Liver (tissue), 9 donors: ENCODE measurements around the gene MALT1. TPM values are rescaled to one million over a fixed set of nuclear protein-coding genes. Genes with fewer than 3 reads are reported as not detected.
"Not testable (repeated sequence)": the region's sequence is repeated elsewhere in the genome, so short reads cannot be mapped to it uniquely, and the experiment has no call there.

Experiments used
- DNase-seq: peaks from one replicate; pipeline ENCODE4 v3.0.0-alpha.2; 2017; ENCODE audit warnings: low spot score
- H3K27ac ChIP-seq, 2 donors: one replicate each; pipeline ENCODE4 v1.7.0; 2013; ENCODE audit warnings: inconsistent platforms in 2 of 2, low read length in 2 of 2, control low read depth in 1 of 2, low read depth in 1 of 2, mild to moderate bottlenecking in 1 of 2
- H3K27me3 ChIP-seq, 4 donors: one replicate each; pipeline versions ENCODE4 v1.6.1 to v1.7.0; 2013; ENCODE audit warnings: low read length in 3 of 4, inconsistent platforms in 1 of 4, mild to moderate bottlenecking in 1 of 4, moderate library complexity in 1 of 4; ENCODE audit not compliant: control insufficient read depth in 4 of 4, insufficient read depth in 4 of 4
- H3K36me3 ChIP-seq, 4 donors: one replicate each; pipeline versions ENCODE4 v1.6.1 to v1.7.0; 2013; ENCODE audit warnings: low read length in 3 of 4, mild to moderate bottlenecking in 3 of 4, low read depth in 1 of 4, moderate library complexity in 1 of 4; ENCODE audit not compliant: control insufficient read depth in 4 of 4, insufficient read depth in 3 of 4
- H3K4me1 ChIP-seq, 4 donors: one replicate each; pipeline versions ENCODE4 v1.6.1 to v1.7.0; 2013; ENCODE audit warnings: low read length in 3 of 4, mild to moderate bottlenecking in 3 of 4, moderate library complexity in 1 of 4; ENCODE audit not compliant: control insufficient read depth in 4 of 4, insufficient read depth in 4 of 4
- H3K4me3 ChIP-seq, 3 donors: one replicate each; pipeline versions ENCODE4 v1.6.1 to v1.7.0; 2013; ENCODE audit warnings: low read length in 3 of 3, control low read depth in 1 of 3, low read depth in 1 of 3, mild to moderate bottlenecking in 1 of 3
- H3K9ac ChIP-seq, 2 donors: one replicate each; pipeline ENCODE4 v1.7.0; 2013; ENCODE audit warnings: low read length in 2 of 2, mild to moderate bottlenecking in 2 of 2, moderate library complexity in 2 of 2, control low read depth in 1 of 2, low read depth in 1 of 2
- H3K9me3 ChIP-seq, 4 donors: one replicate each; pipeline versions ENCODE4 v1.6.1 to v1.7.0; 2013; ENCODE audit warnings: low read length in 3 of 4; ENCODE audit not compliant: control insufficient read depth in 4 of 4
- CTCF ChIP-seq: fragments of 150-350 bp; IDR thresholded peaks from 2 replicates; pipeline ENCODE4 v1.5.1; 2017; ENCODE audit warnings: improper control_type of control experiment, low read depth, low read length; ENCODE audit not compliant: missing input control
- FOXA1 ChIP-seq: IDR thresholded peaks from 2 replicates; pipeline ENCODE4 v1.6.1; 2016; ENCODE audit warnings: antibody characterized with exemption
- FOXA2 ChIP-seq: IDR thresholded peaks from 2 replicates; pipeline ENCODE4 v1.6.1; 2016; ENCODE audit warnings: antibody characterized with exemption
- GABPA ChIP-seq, 2 donors: IDR thresholded peaks in 1 of 2; conservative IDR thresholded peaks in 1 of 2; 2 replicates each; pipeline ENCODE4 v1.6.1; 2016; ENCODE audit warnings: antibody characterized with exemption in 2 of 2, mild to moderate bottlenecking in 1 of 2, moderate library complexity in 1 of 2
- HNF4G ChIP-seq: IDR thresholded peaks from 2 replicates; pipeline ENCODE4 v1.6.1; 2016; ENCODE audit warnings: antibody characterized with exemption
- JUND ChIP-seq, 2 donors: IDR thresholded peaks; 2 replicates each; pipeline ENCODE4 v1.6.1; 2016; ENCODE audit warnings: antibody characterized with exemption in 2 of 2
- MAX ChIP-seq: IDR thresholded peaks from 2 replicates; pipeline ENCODE4 v1.6.1; 2016; ENCODE audit warnings: antibody characterized with exemption
- NR2F2 ChIP-seq: IDR thresholded peaks from 2 replicates; pipeline ENCODE4 v1.6.1; 2016; ENCODE audit warnings: antibody characterized with exemption
- REST ChIP-seq: IDR thresholded peaks from 2 replicates; pipeline ENCODE4 v1.6.1; 2016; ENCODE audit warnings: antibody characterized with exemption, mild to moderate bottlenecking
- RXRA ChIP-seq, 2 donors: IDR thresholded peaks; 2 replicates each; pipeline ENCODE4 v1.6.1; 2017 to 2018; ENCODE audit warnings: antibody characterized with exemption in 2 of 2, mild to moderate bottlenecking in 1 of 2
- SP1 ChIP-seq: IDR thresholded peaks from 2 replicates; pipeline ENCODE4 v1.6.1; 2018; ENCODE audit warnings: antibody characterized with exemption, mild to moderate bottlenecking
- TAF1 ChIP-seq: conservative IDR thresholded peaks from 2 replicates; pipeline ENCODE4 v1.6.1; 2016; ENCODE audit warnings: antibody characterized with exemption, mild to moderate bottlenecking
- YY1 ChIP-seq: IDR thresholded peaks from 2 replicates; pipeline ENCODE4 v1.6.1; 2016; ENCODE audit warnings: antibody characterized with exemption, mild to moderate bottlenecking
- WGBS: extraction: QIAGEN DNeasy Blood & Tissue Kit; methylation state at CpG from one replicate; pipeline ENCODE4 v1.1.7; 2013; 5-methylcytosine and 5-hydroxymethylcytosine counted together
- polyA plus RNA-seq, 2 donors: library from polyadenylated mRNA; stranded (reverse) in 1 of 2; unstranded in 1 of 2; fragments of 200-250 nt in 1 of 2; fragments of >200 nt in 1 of 2; fragmentation: Nextera tagmentation in 1 of 2; extraction: Ambion mirVana in 1 of 2; gene quantifications; one replicate each; pipeline versions ENCODE4 v1.2.1 to v1.2.3, GENCODE V29; 2013 to 2015
- total RNA-seq, 2 donors: library from RNA; depleted of rRNA; stranded (reverse); fragments of >200 nt; gene quantifications; one replicate each; pipeline ENCODE4 v1.2.3, GENCODE V29; 2014
- donor health status: healthy.
- donor health status: healthy.
- donor health status: healthy.
- donor health status: healthy.
- donor health status: healthy.

MALT1 gene
- total and polyA plus RNA-seq, 4 donors: 3.1 to 27.3 (median 6.4) TPM

GRCh38 chr18:58756596-58757240 lies 85.5 kb downstream of the MALT1 start:
- Histone ChIP-seq H3K27ac (no peak overlapping the region), H3K4me3 (no peak overlapping the region), H3K36me3 (no peaks in the 10 kb centered on the region), H3K9ac (no peak overlapping the region), H3K9me3 (no peaks in the 10 kb centered on the region), H3K4me1 (peaks cover 0 to 5% (median under 1%) of the 10 kb centered on the region in 4 donors), H3K27me3 (no peaks in the 10 kb centered on the region)
- WGBS: 94% methylated on average over 8 of the region's 8 CpGs
- TF ChIP-seq FOXA1 (no peak), RXRA (IDR thresholded peaks at IDR 0.05) (no peak), NR2F2 (no peak), MAX (no peak), YY1 (no peak), HNF4G (no peak), JUND (IDR thresholded peaks at IDR 0.05) (no peak)
- no peak for DNase-seq

GRCh38 chr18:58757351-58757750 lies 86.1 kb downstream of the MALT1 start:
- H3K9me3 ChIP-seq, H3K36me3 ChIP-seq, DNase-seq, H3K9ac ChIP-seq, H3K27ac ChIP-seq, H3K4me1 ChIP-seq, H3K4me3 ChIP-seq, H3K27me3 ChIP-seq: not testable (repeated sequence)
- 87% methylated on average over 7 of the region's 7 CpGs for WGBS

GRCh38 chr18:58758046-58758445 lies 86.8 kb downstream of the MALT1 start:
- H3K36me3 ChIP-seq: no peaks in the 10 kb centered on the region
- no peaks in the 10 kb centered on the region for H3K9me3 ChIP-seq
- no peak overlapping the region for H3K4me3 ChIP-seq
- no peak overlapping the region for H3K27ac ChIP-seq
- 58% methylated on average over 3 of the region's 3 CpGs for WGBS
- H3K9ac ChIP-seq: no peak overlapping the region
- no peak for DNase-seq
- TF ChIP-seq GABPA (IDR thresholded peaks at IDR 0.05 in 1 of 2, conservative IDR thresholded peaks at IDR 0.05 in 1 of 2) (no peak), FOXA1 (no peak), TAF1 (no peak), FOXA2 (no peak), RXRA (IDR thresholded peaks at IDR 0.05) (no peak), REST (no peak), SP1 (no peak), NR2F2 (no peak), CTCF (no peak)
- peaks cover 0 to 7% (median 3%) of the 10 kb centered on the region in 4 donors for H3K4me1 ChIP-seq
- H3K27me3 ChIP-seq: no peaks in the 10 kb centered on the region
